ENCODE measurements around the gene HS6ST3.

The HS6ST3 gene

DNA sequence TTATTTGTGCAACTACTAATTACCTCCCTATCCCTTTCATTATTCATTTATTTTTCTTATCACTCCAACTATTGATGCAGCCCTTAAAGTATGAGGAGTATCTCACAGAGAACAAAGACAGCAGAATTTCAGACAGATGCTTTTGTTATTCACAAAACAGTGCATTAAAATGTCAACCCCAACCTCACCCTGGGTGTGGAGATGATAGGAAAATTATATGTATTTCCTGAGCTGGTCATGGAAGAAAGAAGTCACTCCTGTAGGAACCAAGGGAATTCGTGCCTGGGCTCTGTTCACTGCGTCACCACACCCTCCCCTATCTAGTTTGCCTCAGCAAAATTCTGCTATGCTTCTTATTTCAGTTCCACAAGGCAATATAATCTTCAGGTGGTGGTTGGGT, 588.9 kb downstream of the HS6ST3 start:
- ATAC-seq (ENCODE audit: low read depth) (no peak), DNase-seq (ENCODE audit: low spot score) (no peak)
- TF ChIP-seq, protein P1, sequence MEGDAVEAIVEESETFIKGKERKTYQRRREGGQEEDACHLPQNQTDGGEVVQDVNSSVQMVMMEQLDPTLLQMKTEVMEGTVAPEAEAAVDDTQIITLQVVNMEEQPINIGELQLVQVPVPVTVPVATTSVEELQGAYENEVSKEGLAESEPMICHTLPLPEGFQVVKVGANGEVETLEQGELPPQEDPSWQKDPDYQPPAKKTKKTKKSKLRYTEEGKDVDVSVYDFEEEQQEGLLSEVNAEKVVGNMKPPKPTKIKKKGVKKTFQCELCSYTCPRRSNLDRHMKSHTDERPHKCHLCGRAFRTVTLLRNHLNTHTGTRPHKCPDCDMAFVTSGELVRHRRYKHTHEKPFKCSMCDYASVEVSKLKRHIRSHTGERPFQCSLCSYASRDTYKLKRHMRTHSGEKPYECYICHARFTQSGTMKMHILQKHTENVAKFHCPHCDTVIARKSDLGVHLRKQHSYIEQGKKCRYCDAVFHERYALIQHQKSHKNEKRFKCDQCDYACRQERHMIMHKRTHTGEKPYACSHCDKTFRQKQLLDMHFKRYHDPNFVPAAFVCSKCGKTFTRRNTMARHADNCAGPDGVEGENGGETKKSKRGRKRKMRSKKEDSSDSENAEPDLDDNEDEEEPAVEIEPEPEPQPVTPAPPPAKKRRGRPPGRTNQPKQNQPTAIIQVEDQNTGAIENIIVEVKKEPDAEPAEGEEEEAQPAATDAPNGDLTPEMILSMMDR (IDR thresholded peaks at IDR 0.05; ENCODE audit: poor library complexity, severe bottlenecking) = no peak
- Histone ChIP-seq H3K36me3 (ENCODE audit: low read depth) (no peaks in the 10 kb centered on the region), H3K4me1 (ENCODE audit: insufficient read depth, poor library complexity, severe bottlenecking) (no peaks in the 10 kb centered on the region), H3K27ac (ENCODE audit: poor library complexity, severe bottlenecking) (no peak overlapping the region), H3K9me3 (ENCODE audit: severe bottlenecking) (no peaks in the 10 kb centered on the region), H3K4me3 (ENCODE audit: severe bottlenecking) (no peak overlapping the region), H3K27me3 (ENCODE audit: insufficient read depth, poor library complexity, severe bottlenecking) (no peaks in the 10 kb centered on the region)

DNA sequence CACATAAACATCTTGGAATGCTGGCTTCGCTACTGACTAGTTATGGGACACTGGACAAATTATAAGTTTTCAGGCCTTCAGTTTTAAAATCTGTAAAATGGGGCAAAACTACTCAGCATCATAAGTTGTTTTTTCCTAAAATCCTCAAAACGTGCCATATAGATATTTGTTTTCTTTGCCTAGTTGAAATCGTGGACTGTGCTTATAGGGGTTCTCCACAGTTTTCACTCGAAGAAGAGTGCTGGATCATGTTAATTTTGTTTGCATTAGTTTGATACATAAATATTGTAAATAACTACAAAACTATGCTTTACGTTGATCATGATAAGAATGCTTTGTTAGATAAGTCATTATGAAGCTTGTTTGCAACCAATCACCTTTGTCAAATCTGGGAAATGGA, 591.0 kb downstream of the HS6ST3 start:
- TF ChIP-seq, protein P1 (IDR thresholded peaks at IDR 0.05; ENCODE audit: poor library complexity, severe bottlenecking) = no peak
- Histone ChIP-seq H3K36me3 (ENCODE audit: low read depth) (no peaks in the 10 kb centered on the region), H3K4me1 (ENCODE audit: insufficient read depth, poor library complexity, severe bottlenecking) (no peaks in the 10 kb centered on the region), H3K4me3 (ENCODE audit: severe bottlenecking) (no peak overlapping the region), H3K27ac (ENCODE audit: poor library complexity, severe bottlenecking) (no peak overlapping the region), H3K9me3 (ENCODE audit: severe bottlenecking) (no peaks in the 10 kb centered on the region), H3K27me3 (ENCODE audit: insufficient read depth, poor library complexity, severe bottlenecking) (no peaks in the 10 kb centered on the region)
- no peak for ATAC-seq (ENCODE audit: low read depth)
- no peak for DNase-seq (ENCODE audit: low spot score)

DNA sequence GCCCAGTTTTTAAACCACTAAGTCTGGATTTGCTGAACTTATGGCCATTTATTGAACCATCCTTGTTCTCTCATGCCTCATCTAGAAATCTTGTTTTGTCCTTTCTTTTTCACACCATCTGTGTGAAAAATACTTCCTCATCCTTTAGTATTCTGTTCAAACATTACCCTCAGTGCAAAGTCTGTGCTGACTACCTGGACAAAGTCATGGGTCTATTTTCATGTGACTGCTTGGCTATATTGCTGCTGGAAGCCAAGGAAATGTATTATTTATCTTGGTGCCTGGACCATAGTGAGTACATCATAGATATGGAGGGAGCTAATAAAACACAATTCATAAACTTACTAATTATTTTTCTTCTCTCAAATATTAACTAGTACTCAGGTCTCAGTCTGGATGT, 591.9 kb downstream of the HS6ST3 start:
- ATAC-seq (ENCODE audit: low read depth) = no peak
- TF ChIP-seq, protein P1 (IDR thresholded peaks at IDR 0.05; ENCODE audit: poor library complexity, severe bottlenecking) = no peak
- Histone ChIP-seq H3K4me3 (ENCODE audit: severe bottlenecking) (no peak overlapping the region), H3K9me3 (ENCODE audit: severe bottlenecking) (no peaks in the 10 kb centered on the region), H3K4me1 (ENCODE audit: insufficient read depth, poor library complexity, severe bottlenecking) (no peaks in the 10 kb centered on the region), H3K27me3 (ENCODE audit: insufficient read depth, poor library complexity, severe bottlenecking) (no peaks in the 10 kb centered on the region), H3K27ac (ENCODE audit: poor library complexity, severe bottlenecking) (no peak overlapping the region), H3K36me3 (ENCODE audit: low read depth) (no peaks in the 10 kb centered on the region)
- DNase-seq (ENCODE audit: low spot score) = no peak

DNA sequence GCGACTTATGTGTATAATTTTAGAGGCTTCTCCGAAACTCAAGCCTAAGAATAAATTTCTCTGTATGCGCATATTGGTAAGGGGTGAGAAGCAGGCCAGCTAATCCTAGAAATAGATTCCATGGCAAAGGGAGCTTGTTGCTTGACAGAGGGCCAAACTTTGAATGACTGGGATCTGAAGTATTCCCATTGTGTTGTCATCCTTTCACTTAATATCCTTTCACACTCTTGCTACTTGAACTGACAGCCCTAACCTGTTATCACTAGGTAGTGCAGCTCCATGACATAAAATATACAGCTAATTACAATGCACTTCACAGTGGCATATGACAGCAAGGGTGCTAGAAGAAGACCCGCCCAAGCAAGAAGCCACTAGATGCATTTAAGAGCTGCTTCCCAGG, 594.6 kb downstream of the HS6ST3 start:
- TF ChIP-seq, protein P1 (IDR thresholded peaks at IDR 0.05; ENCODE audit: poor library complexity, severe bottlenecking) = no peak
- Histone ChIP-seq H3K36me3 (ENCODE audit: low read depth) (no peaks in the 10 kb centered on the region), H3K4me1 (ENCODE audit: insufficient read depth, poor library complexity, severe bottlenecking) (no peaks in the 10 kb centered on the region), H3K4me3 (ENCODE audit: severe bottlenecking) (no peak overlapping the region), H3K27ac (ENCODE audit: poor library complexity, severe bottlenecking) (no peak overlapping the region), H3K27me3 (ENCODE audit: insufficient read depth, poor library complexity, severe bottlenecking) (no peaks in the 10 kb centered on the region), H3K9me3 (ENCODE audit: severe bottlenecking) (no peaks in the 10 kb centered on the region)
- DNase-seq (ENCODE audit: low spot score) (no peak), ATAC-seq (ENCODE audit: low read depth) (no peak)

DNA sequence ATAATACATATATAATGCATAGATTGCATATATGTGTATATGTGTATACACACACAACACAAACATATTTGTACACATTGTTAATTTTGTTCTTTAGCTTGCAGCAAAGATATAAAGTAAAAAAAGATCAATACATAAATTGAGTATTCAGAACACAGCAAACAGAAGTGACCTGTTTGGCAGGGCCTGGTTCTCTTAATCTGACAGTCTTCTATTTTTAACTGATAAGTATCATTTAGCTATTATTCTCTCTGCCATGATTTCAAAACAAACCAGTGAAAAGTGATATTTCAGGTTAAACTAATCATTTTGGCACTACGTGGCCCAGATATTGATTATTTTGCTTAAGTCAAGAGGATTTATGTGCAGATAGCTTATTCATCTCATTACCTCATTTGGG, 595.0 kb downstream of the HS6ST3 start:
- DNase-seq (ENCODE audit: low spot score) = no peak
- Histone ChIP-seq H3K4me3 (ENCODE audit: severe bottlenecking) (no peak overlapping the region), H3K4me1 (ENCODE audit: insufficient read depth, poor library complexity, severe bottlenecking) (no peaks in the 10 kb centered on the region), H3K36me3 (ENCODE audit: low read depth) (no peaks in the 10 kb centered on the region), H3K27ac (ENCODE audit: poor library complexity, severe bottlenecking) (no peak overlapping the region), H3K9me3 (ENCODE audit: severe bottlenecking) (no peaks in the 10 kb centered on the region), H3K27me3 (ENCODE audit: insufficient read depth, poor library complexity, severe bottlenecking) (no peaks in the 10 kb centered on the region)
- no peak for ATAC-seq (ENCODE audit: low read depth)
- TF ChIP-seq, protein P1 (IDR thresholded peaks at IDR 0.05; ENCODE audit: poor library complexity, severe bottlenecking) = no peak
